Urinary bladder (tissue), 4 donors: ENCODE results near the gene LCN6. TPM values are rescaled to one million over a fixed set of nuclear protein-coding genes. Genes with fewer than 3 reads are reported as not detected.
"Not testable (repeated sequence)": the region's sequence is repeated elsewhere in the genome, so short reads cannot be mapped to it uniquely, and the experiment has no call there.

Source experiments
- DNase-seq: peaks from one replicate; pipeline ENCODE4 v3.0.0-alpha.2; 2015; ENCODE audit errors: extremely low spot score
- H3K27ac ChIP-seq: one replicate; pipeline ENCODE4 v1.5.1; 2013; ENCODE audit warnings: low read depth, mild to moderate bottlenecking, moderate library complexity
- H3K36me3 ChIP-seq: one replicate; pipeline ENCODE4 v1.6.1; 2013; ENCODE audit warnings: mild to moderate bottlenecking, moderate library complexity; ENCODE audit not compliant: insufficient read depth
- H3K4me1 ChIP-seq: one replicate; pipeline ENCODE4 v1.6.1; 2013; ENCODE audit warnings: mild to moderate bottlenecking, moderate library complexity; ENCODE audit not compliant: insufficient read depth
- H3K4me3 ChIP-seq: one replicate; pipeline ENCODE4 v1.5.1; 2013; ENCODE audit warnings: low read depth, low read length
- WGBS: extraction: QIAGEN DNeasy Blood & Tissue Kit; methylation state at CpG from one replicate; pipeline ENCODE4 v1.1.7; 2013; 5-methylcytosine and 5-hydroxymethylcytosine counted together
- polyA plus RNA-seq: library from polyadenylated mRNA; stranded (reverse); fragments of 200-250 nt; gene quantifications from one replicate; pipeline ENCODE4 v1.2.3, GENCODE V29; 2013
- total RNA-seq: library from RNA; depleted of rRNA; stranded (reverse); fragments of >200 nt; gene quantifications from one replicate; pipeline ENCODE4 v1.2.3, GENCODE V29; 2014
- donor health status: healthy with polysubstance abuse.
- donor health status: healthy.

The LCN6 gene
- total and polyA plus RNA-seq, 2 donors = 26.6 TPM; not detected in 1

DNA sequence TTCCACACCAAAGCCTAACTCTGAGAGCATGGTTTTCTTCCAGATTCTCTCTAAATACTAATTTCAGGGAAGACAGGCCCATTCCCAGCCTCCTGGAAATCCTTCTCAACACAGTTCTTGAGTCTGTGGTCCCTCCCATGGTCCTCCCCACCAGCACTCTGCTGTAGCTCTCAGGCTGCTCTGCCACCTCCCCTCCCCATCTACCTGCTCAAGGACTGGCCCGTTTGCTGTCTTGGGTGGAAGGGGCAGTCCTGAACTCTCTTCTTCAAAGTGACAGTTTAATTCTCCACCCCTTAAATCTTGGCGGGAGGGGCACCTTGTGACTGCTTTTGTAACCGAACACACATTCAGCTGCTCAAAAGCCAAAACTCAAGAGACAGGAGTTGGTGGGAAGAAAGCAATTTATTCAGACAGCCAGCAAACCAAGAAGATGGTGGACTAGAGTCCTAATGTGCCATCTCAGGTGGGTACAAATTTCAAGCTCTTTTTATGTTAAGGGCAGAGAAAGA is 23.6 kb upstream of the LCN6 start:
- no peaks in the 10 kb centered on the region for H3K4me1 ChIP-seq
- WGBS = 61% methylated on average over 3 of the region's 3 CpGs
- H3K4me3 ChIP-seq = no peak overlapping the region
- no peaks in the 10 kb centered on the region for H3K36me3 ChIP-seq
- DNase-seq = no peak
- no peak overlapping the region for H3K27ac ChIP-seq

GRCh38 chr9:136769710-136770191 is 21.4 kb upstream of the LCN6 start:
- Histone ChIP-seq H3K27ac (no peak overlapping the region), H3K4me1 (no peaks in the 10 kb centered on the region), H3K36me3 (no peaks in the 10 kb centered on the region), H3K4me3 (no peak overlapping the region)
- 9% methylated on average over 16 of the region's 16 CpGs for WGBS
- no peak for DNase-seq

- not testable (repeated sequence) for DNase-seq, H3K4me1 ChIP-seq, H3K27ac ChIP-seq, H3K36me3 ChIP-seq, H3K4me3 ChIP-seq
- WGBS = 52% methylated on average over 18 of the region's 18 CpGs
These were observed 18.2 kb upstream of the LCN6 start for GRCh38 chr9:136766410-136767120.

DNA sequence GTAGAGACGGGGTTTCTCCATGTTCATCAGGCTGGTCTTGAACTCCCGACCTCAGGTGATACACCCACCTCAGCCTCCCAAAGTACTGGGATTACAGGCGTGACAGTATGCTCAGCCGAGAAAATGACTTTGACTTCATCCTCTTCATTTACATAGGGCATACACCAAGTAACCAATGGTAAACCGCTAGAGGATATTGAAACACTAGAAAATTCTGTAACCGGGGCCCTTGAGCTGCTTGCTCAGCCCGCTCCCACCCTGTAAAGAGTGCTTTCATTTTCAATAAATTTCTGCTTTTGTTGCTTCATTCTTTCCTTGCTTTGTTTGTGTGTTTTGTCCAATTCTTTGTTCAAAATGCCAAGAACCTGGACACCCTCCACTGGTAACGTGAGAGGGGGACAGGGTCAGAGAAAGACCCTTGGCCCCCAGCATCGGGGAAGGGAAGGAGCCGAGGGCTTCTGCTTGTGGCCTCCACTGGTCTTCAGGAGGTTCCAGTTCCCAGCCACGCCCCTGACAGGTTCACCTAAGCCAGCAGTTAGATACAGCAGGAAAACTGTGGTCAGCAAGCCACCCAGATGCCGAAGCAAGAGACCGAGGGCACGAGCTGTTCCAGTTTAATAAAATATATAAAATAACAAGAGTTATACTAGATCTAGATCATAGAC is 17.6 kb upstream of the LCN6 start:
- not testable (repeated sequence) for H3K27ac ChIP-seq, DNase-seq, H3K36me3 ChIP-seq, H3K4me3 ChIP-seq, H3K4me1 ChIP-seq
- WGBS = 83% methylated on average over 14 of the region's 14 CpGs

DNA sequence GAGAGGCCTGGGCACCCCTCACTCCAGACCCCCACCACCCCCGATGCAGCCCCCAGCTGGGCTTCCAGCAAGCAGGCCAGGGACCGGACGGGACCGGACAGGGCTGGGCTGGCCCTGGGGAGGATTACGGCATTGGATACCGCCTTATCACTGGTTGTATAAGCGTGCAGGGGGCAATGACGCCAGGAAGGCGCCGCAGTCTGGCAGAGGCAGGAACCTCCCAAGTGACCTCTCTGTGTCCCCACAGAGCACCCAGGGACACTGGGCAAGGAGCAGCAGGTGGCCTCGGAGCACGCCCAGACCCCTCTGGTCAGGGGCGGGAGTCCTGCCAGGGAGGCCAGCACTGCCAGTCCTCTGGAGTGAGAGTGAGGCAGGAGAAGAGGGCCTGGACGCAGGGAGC is 16.7 kb upstream of the LCN6 start:
- Histone ChIP-seq H3K27ac (no peak overlapping the region), H3K4me3 (no peak overlapping the region), H3K4me1 (peaks cover 1% of the 10 kb centered on the region), H3K36me3 (no peaks in the 10 kb centered on the region)
- WGBS = 83% methylated on average over 14 of the region's 14 CpGs
- no peak for DNase-seq

DNA sequence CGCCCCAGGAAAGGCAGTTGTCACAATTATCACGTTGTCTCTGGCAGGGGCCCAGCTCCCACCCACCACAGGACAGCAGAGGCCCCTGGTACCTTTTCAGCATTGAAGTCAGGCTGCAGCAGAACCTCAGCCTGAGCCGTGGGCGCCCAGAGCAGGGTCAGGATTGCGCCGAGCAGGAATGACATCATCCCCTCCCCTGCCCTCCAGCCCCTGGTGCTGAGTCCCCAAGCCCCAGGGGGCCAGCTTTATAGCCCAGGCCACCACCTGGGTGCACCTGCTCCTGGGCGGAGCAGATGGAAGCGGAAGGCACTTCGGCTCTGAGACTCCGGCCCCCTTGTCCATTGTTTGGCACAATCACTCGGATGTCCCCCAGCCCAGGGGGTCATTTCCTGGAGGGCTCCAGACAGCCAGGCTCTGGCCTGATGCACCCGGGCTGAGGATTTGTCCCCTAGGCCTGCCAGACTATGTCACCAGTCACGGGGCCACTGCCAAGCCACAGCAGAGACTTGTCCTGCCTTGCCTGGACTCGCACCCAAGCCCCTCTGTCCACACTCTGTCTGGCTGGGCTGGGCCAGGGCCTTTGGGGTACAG is 16.1 kb upstream of the LCN6 start, which contains the start of gene LCN15:
TSS of gene LCN15 (minus strand) at position 218 of the 591 bp plus-strand sequence. CDS start at position 188, 30 bp downstream.
- H3K4me1 ChIP-seq = peaks cover 1% of the 10 kb centered on the region
- no peak within 1 kb of the TSS for H3K4me3 ChIP-seq
- no peak for DNase-seq
- no peaks in the 10 kb centered on the region for H3K36me3 ChIP-seq
- 73% methylated on average over 14 of the region's 14 CpGs for whole genome bisulfite sequencing
- H3K27ac ChIP-seq = no peak within 1 kb of the TSS

DNA sequence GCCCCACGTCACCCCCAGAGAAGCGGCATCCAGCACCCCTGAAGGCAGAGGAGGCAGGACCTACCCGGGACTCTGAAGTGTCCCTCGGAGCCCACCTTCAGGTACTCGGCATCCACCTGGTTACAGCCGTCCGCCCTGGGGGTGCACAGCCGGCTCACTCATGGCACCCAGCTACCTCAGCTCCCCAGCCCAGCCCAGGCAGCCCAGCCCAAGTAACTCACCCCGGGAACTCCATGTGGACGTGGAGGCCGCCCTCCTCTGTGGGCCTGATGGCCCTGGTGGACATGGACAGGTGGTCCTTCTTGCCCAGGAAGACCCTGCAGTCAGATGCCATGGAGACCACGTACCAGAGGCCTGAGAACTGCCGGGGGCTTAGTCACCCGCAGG is 15.3 kb upstream of the LCN6 start:
- Histone ChIP-seq H3K4me1 (peaks cover 1% of the 10 kb centered on the region), H3K36me3 (no peaks in the 10 kb centered on the region), H3K4me3 (no peak overlapping the region), H3K27ac (no peak overlapping the region)
- DNase-seq = no peak
- 84% methylated on average over 14 of the region's 14 CpGs for WGBS

DNA sequence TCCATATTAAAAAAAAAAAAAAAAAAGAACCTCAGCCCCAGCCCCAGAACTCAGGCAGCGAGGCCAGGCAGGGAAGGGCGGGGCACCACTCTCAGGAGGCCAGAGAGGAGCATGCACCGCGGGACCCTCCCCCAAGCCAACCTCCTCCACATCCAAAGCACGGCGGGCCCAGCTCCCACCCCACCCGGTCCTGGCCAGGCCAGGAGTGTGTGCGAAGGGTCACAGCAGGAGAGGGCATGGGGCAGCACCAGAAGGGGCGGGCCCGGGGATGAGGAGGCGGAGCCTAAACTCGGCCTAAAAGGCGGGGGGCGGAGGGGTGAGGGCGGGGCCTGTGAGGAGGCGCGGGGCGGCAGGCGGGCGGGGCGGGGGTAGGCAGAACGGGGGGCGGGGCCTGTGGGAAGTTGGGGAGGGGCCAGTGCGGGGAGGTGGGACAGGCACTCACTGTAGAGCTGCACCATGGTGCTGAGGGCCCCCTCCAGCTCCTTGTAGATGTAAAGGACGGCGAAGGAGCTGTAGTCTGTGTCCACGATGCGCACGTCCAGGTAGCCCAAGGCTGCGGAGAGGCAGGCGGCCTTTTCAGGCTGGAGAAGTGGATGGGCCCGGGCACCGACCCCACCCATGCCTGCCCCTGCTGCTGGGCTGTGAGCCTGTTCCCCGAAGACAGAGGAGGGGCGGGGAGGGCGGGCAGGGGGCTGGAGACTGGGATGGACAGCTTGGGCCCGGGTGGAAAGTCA is 14.8 kb upstream of the LCN6 start:
- Histone ChIP-seq H3K36me3 (no peaks in the 10 kb centered on the region), H3K4me3 (no peak overlapping the region), H3K27ac (no peak overlapping the region), H3K4me1 (peaks cover 1% of the 10 kb centered on the region)
- 21% methylated on average over 37 of the region's 37 CpGs for WGBS
- DNase-seq = no peak

- 85% methylated on average over 17 of the region's 17 CpGs for WGBS
- H3K4me3 ChIP-seq = no peak overlapping the region
- DNase-seq = no peak
These were observed 13.9 kb upstream of the LCN6 start for GRCh38 chr9:136762221-136762691.

GRCh38 chr9:136761545-136761981 is 13.2 kb upstream of the LCN6 start:
- Histone ChIP-seq H3K4me3 (no peak overlapping the region), H3K36me3 (no peaks in the 10 kb centered on the region), H3K4me1 (peaks cover 1% of the 10 kb centered on the region), H3K27ac (no peak overlapping the region)
- no peak for DNase-seq
- WGBS = 86% methylated on average over 13 of the region's 13 CpGs

More at GRCh38 chr9:136762221-136762691, 13.9 kb upstream of the LCN6 start:
- Histone ChIP-seq H3K36me3 (no peaks in the 10 kb centered on the region), H3K4me1 (peaks cover 1% of the 10 kb centered on the region), H3K27ac (no peak overlapping the region)

DNA sequence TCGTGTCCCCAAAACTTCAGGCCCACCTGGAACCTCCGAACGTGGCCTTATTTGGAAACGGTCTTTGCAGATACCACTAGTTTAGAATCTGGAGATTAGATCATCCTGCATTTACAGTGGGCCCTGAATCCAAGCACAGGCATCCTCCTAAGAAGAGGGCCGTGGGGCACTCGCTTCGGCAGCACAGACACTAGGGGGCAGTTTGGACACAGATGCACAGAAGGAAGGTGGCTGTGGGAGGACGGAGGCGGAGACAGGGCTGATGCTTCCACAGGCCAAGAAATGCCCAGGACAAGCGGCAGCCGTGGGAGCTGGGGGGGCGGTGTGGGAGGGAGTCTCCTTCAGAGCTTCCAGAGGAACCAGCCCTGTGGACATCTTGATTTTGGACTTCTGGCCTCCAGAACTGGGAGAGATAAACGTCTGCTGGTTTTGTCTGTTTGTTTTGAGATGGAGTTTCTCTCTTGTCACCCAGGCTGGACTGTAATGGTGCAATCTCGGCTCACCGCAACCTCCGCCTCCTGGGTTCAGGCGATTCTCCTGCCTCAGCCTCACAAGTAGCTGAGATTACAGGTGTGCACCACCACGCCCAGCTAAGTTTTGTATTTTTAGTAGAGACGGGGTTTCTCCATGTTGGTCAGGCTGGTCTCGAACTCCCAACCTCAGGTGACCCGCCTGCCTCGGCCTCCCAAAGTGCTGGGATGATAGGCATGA is 12.7 kb upstream of the LCN6 start:
- not testable (repeated sequence) for H3K27ac ChIP-seq, H3K4me1 ChIP-seq, H3K36me3 ChIP-seq, DNase-seq, H3K4me3 ChIP-seq
- 41% methylated on average over 22 of the region's 22 CpGs for WGBS

GRCh38 chr9:136760424-136760823 is 12.1 kb upstream of the LCN6 start:
- 75% methylated on average over 25 of the region's 25 CpGs for WGBS
- no peaks in the 10 kb centered on the region for H3K36me3 ChIP-seq
- peaks cover 1% of the 10 kb centered on the region for H3K4me1 ChIP-seq
- no peak overlapping the region for H3K27ac ChIP-seq
- H3K4me3 ChIP-seq = no peak overlapping the region
- no peak for DNase-seq
